ENCODE measurements around the gene SCN1A.

DNA sequence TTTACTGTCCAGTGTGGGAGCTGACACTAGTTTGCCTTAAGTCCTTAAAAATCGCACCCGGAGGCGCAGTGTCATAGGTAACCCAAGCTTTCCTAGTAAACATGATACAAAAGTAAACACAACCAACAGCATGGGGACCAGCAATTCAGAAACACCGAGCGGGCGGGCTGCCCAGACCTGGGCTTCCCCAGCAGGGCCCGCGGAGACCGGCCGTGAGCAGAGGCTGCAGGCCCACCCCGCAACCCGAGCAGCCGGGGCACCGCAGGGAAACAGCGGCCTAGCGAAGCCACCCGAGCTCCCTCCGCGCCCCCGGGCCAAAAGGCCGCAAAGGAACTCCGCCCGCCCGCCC lies 174.5 kb downstream of the SCN1A start:
- no peak for TF ChIP-seq MAX (IDR thresholded peaks at IDR 0.05; ENCODE audit: low read depth)
- no peak for TF ChIP-seq SMC3 (IDR thresholded peaks at IDR 0.05; ENCODE audit: low read depth, low read length)
- TF ChIP-seq JUND (IDR thresholded peaks at IDR 0.05): no peak
- TF ChIP-seq, protein P1, sequence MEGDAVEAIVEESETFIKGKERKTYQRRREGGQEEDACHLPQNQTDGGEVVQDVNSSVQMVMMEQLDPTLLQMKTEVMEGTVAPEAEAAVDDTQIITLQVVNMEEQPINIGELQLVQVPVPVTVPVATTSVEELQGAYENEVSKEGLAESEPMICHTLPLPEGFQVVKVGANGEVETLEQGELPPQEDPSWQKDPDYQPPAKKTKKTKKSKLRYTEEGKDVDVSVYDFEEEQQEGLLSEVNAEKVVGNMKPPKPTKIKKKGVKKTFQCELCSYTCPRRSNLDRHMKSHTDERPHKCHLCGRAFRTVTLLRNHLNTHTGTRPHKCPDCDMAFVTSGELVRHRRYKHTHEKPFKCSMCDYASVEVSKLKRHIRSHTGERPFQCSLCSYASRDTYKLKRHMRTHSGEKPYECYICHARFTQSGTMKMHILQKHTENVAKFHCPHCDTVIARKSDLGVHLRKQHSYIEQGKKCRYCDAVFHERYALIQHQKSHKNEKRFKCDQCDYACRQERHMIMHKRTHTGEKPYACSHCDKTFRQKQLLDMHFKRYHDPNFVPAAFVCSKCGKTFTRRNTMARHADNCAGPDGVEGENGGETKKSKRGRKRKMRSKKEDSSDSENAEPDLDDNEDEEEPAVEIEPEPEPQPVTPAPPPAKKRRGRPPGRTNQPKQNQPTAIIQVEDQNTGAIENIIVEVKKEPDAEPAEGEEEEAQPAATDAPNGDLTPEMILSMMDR (IDR thresholded peaks at IDR 0.05): no peak
- TF ChIP-seq EP300 (IDR thresholded peaks at IDR 0.05; ENCODE audit: borderline replicate concordance in 1 of 2, low read depth in 1 of 2, low read length in 1 of 2): no peak
- TF ChIP-seq TAF1 (IDR thresholded peaks at IDR 0.05; ENCODE audit: borderline replicate concordance, low read depth, low read length): no peak
- no peak for TF ChIP-seq POLR2AphosphoS5 (IDR thresholded peaks at IDR 0.05; ENCODE audit: low read depth, low read length)

All from SK-N-SH (cell line).